GM12878 (cell line): ENCODE measurements around the gene DHRS9.
"Not testable (repeated sequence)": the region's sequence is repeated elsewhere in the genome, so short reads cannot be mapped to it uniquely, and the experiment has no call there.

ENCODE experiments used
- CREM ChIP-seq: IDR thresholded peaks from 2 replicates; pipeline ENCODE4 v1.6.1; 2014; ENCODE audit warnings: antibody characterized with exemption, low read depth
- CTCF ChIP-seq, 3 experiments: IDR thresholded peaks in 2 of 3; conservative IDR thresholded peaks in 1 of 3; 2 replicates each; pipeline ENCODE4 v1.5.1; 2011; ENCODE audit warnings: low read depth in 3 of 3, low read length in 3 of 3, mild to moderate bottlenecking in 3 of 3, control low read depth in 2 of 3, moderate library complexity in 2 of 3, inconsistent platforms in 1 of 3, mixed read lengths in 1 of 3; ENCODE audit not compliant: control insufficient read depth in 2 of 3, insufficient read depth in 1 of 3; ENCODE audit errors: extremely low read depth in 1 of 3
- HDAC2 ChIP-seq: fragments of 200-600 bp; sonication (generic); IDR thresholded peaks from 2 replicates; pipeline ENCODE4 v1.6.1; 2017
- IRF3 ChIP-seq: fragments of 450-650 bp; IDR thresholded peaks from 2 replicates; pipeline ENCODE4 v1.6.1; 2014; ENCODE audit warnings: mild to moderate bottlenecking
- NFYB ChIP-seq: IDR thresholded peaks from 2 replicates; pipeline ENCODE4 v1.6.1; 2011; ENCODE audit warnings: low read depth, mild to moderate bottlenecking, low read length, improper control_type of control experiment, moderate library complexity; ENCODE audit not compliant: insufficient read depth
- POLR2AphosphoS5 ChIP-seq: IDR thresholded peaks from 2 replicates; pipeline ENCODE4 v1.6.1; 2011; ENCODE audit warnings: mild to moderate bottlenecking, low read length, inconsistent platforms
- TF ChIP-seq, protein P1 (sequence below): IDR thresholded peaks from 2 replicates; pipeline ENCODE4 v1.6.1; 2011; ENCODE audit warnings: mild to moderate bottlenecking, low read depth, low read length, moderate library complexity; ENCODE audit not compliant: insufficient replicate concordance

DNA sequence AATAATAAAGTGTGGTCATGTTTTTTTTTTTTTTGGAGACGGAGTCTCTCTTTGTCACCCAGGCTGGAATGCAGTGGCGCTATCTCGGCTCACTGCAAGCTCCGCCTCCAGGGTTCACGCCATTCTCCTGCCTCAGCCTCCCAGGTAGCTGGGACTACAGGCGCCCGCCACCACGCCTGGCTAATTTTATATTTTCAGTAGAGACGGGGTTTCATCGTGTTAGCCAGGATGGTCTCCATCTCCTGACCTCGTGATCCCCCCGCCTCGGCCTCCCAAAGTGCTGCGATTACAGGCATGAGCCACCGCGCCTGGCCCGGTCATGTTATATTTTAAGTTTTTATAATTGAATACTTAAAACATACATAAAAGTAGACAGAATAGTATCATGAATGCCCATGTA, 5.2 kb upstream of the DHRS9 start:
- TF ChIP-seq CREM; CTCF (IDR thresholded peaks at IDR 0.05 in 2 of 3, conservative IDR thresholded peaks at IDR 0.05 in 1 of 3; ENCODE audit: control insufficient read depth in 2 of 3, extremely low read depth in 1 of 3, insufficient read depth in 1 of 3, low read depth in 3 of 3, low read length in 3 of 3); NFYB; HDAC2; POLR2AphosphoS5; IRF3: not testable (repeated sequence)
- TF ChIP-seq, protein P1, sequence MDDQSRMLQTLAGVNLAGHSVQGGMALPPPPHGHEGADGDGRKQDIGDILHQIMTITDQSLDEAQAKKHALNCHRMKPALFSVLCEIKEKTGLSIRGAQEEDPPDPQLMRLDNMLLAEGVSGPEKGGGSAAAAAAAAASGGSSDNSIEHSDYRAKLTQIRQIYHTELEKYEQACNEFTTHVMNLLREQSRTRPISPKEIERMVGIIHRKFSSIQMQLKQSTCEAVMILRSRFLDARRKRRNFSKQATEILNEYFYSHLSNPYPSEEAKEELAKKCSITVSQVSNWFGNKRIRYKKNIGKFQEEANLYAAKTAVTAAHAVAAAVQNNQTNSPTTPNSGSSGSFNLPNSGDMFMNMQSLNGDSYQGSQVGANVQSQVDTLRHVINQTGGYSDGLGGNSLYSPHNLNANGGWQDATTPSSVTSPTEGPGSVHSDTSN, result not testable (repeated sequence)
